DMS153 (cell line): ENCODE measurements around the gene TEX264.
A peak's percentile ranks its signal among the peaks of the same experiment; 100 is the strongest.
"Not testable (repeated sequence)": the region's sequence is repeated elsewhere in the genome, so short reads cannot be mapped to it uniquely, and the experiment has no call there.

ENCODE experiments used
- DNase-seq: peaks from one replicate; lab custom pipeline; 2025; lab: John Stamatoyannopoulos, UW

The TEX264 gene, protein sequence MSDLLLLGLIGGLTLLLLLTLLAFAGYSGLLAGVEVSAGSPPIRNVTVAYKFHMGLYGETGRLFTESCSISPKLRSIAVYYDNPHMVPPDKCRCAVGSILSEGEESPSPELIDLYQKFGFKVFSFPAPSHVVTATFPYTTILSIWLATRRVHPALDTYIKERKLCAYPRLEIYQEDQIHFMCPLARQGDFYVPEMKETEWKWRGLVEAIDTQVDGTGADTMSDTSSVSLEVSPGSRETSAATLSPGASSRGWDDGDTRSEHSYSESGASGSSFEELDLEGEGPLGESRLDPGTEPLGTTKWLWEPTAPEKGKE

GRCh38 chr3:51670823-51671733 is at the start of gene TEX264:
Gene TEX264, plus strand, starts transcription at chr3:51671252. Its CDS starts 3,053 bp downstream, at chr3:51674305.
- DNase-seq = peak; percentile 49

DNA sequence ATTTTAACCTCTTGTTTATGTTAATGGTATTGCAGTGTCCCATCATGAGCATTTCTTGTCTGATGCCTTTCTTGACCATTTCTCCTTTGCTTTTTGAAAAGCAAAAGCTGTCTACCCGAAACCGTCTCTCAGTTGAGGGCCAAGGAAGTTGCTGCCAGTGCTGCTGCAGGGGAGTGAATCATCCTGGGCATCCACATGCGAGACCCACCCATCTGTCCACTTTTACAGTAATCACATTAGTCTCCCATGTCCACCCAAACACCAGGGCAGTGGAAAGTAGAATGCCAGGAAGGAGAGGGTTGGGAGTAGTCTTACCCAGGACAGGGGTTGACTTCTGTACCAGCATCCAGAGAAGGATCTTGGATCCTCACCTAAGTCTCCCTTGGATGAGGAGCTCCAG is 48.6 kb upstream of the TEX264 start:
- DNase-seq = no peak

DNA sequence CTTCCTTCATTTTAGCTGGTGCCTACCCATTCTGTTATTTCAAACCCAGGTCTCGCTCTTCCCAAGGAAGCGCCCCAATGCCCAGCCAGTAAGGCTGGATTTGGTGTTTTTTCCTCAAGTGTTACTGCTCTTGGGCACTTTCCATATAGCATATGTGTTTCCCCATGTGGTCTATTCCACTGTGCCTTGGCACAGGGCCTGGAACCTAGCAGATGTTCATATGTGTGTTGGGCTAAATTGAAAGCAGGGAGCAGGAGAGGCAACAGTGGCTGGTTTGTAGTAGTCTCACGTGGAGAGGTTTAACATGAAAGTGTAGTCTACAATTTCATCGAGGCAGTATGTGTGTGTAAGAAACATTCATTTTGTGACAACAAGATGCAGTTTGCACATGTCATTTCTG is 48.2 kb upstream of the TEX264 start:
- no peak for DNase-seq

DNA sequence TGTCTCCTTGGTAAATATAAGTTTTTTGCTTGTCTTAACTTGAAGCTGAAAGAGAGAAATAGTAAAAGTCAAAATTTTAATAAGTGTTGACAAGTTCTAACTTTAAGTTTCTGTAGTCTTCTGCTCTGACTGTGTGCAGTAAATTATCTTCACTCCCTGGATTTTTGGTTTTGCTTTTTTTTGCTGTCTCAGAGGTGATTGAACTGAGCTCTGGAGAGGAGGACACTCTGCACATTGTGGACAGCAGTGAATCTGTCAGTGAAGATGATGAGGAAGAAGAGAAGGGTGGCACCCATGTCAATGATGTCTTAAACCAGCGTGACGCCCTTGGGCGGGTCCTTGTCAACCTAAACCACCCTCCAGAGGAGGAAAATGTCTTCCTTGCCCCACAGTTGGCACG is 40.5 kb upstream of the TEX264 start:
- DNase-seq = no peak

DNA sequence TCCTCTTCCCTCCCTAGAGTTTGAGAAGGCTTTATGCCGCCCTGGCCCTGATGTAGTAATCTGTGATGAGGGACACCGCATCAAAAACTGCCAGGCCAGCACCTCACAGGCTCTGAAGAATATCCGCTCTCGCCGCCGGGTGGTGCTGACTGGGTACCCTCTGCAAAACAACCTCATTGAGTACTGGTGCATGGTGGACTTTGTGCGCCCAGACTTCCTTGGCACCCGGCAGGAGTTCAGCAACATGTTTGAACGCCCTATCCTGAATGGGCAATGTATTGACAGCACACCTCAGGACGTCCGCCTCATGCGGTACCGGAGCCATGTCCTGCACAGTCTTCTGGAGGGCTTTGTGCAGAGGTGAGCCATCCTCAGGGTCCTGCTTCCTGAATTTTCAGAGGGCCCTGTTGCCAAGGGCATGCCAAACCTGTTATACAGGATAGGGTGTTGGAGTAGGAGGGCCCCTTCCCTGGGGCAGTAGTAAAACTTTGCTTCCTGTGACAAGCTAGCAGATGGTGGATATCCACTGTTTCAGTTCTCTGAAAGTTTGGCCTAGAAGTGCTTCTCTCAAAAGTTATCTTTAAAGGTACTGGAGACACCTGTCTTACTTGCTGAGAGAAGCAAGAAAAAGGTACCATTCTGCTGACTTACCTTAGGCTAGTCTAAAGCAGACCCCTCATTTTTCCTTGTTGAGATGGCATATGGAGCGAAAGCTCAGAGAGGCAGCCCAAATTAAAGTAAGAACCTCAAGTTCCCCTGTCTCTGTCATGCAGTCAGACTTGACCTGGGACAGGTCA is 33.7 kb upstream of the TEX264 start:
- DNase-seq = no peak

GRCh38 chr3:51637941-51638471 is 33.0 kb upstream of the TEX264 start:
- peak; percentile 0 for DNase-seq

DNA sequence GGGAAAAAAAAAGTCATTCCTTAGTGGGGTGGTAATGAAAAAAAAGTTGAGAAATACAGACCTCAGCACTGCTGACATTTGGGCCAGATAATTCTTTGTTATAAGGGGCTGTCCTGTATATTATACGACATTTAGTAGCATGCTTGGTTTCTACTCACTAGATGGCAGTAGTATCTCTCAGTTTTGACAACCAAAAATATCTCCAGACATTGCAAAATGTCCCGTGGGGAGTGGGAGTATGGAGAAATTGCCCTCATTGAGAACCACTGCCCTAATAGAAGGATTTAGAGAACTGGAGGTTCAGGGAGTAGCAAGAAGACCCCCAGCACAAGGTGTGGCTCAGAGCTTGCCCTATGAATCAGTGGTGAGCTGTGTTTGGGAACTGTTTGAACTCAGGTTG is 28.6 kb upstream of the TEX264 start:
- no peak for DNase-seq

- DNase-seq = no peak
Observed at GRCh38 chr3:51646091-51646490, 25.0 kb upstream of the TEX264 start.

DNA sequence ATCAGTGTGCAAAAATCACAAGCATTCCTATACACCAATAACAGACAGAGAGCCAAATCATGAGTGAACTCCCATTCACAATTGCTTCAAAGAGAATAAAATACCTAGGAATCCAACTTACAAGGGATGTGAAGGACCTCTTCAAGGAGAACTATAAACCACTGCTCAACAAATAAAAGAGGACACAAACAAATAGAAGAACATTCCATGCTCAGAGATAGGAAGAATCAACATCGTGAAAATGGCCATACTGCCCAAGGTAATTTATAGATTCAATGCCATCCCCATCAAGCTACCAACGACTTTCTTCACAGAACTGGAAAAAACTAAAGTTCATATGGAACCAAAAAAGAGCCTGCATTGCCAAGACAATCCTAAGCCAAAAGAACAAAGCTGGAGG is 18.9 kb upstream of the TEX264 start:
- not testable (repeated sequence) for DNase-seq

GRCh38 chr3:51653409-51653808 is 17.6 kb upstream of the TEX264 start:
- not testable (repeated sequence) for DNase-seq

DNA sequence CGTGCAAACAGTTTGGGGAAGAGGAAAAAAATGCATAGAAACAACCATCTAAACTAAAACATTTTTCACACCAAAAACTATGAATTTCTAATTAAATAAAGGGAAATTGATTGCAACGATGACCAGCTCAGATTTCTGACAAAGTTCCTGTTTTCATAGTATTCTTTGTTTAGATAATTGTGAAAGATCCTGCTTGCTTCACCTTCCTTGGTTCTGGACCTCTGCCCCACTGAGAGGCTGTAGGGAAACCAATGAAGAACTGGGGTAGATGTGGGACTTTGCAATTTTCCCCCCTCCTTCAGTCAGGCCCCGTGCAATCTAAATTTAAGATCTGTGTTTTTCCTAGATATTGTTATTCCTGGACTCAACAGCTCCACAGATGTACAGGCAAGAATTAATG is 13.8 kb upstream of the TEX264 start:
- DNase-seq = no peak

DNA sequence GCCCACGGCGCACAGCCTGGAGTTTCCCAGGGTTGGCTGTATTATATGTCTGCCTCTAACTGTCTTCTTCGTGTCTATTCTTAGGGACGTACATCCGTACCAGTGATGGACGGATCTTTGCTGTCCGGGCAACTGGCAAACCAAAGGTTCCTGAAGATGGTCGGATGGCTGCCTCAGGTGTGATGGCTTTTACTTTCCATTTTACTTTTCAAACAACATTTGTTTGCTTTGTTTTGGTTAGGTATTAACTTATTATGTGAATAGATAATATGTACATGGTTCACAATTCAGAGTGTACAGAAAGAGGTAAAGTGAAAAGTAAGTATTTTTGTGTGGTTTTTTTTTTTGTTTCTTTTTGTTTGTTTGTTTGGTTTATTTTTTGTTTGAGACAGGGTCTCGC is 11.1 kb upstream of the TEX264 start:
- no peak for DNase-seq

- no peak for DNase-seq
Observed at GRCh38 chr3:51662456-51662855, 8.6 kb upstream of the TEX264 start.

DNA sequence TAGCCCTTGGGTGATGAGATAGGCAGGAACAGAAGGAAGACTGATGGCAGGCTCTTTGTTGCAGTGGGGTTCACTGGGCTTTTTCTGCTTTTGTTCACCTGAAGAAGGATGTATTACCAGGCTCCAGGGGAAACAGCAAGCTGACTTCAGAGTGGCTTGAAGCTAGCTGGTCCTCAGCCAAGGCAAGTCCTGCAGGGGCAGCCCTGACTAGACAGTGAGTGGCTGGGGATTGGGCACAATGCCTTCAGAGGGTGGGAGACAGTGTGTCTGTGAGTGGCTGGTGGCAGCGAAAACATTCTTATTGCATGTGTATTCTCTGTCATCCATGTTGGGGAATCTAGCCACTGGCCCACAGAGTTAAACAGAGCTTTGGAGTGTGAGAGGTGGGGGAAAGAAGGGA is 2.3 kb upstream of the TEX264 start:
- no peak for DNase-seq

- DNase-seq = peak; percentile 63
Observed at GRCh38 chr3:51669241-51670052, 1.6 kb upstream of the TEX264 start.

GRCh38 chr3:51670053-51670822 is 814 bp upstream of the TEX264 start:
- DNase-seq = no peak

GRCh38 chr3:51671734-51672475 is 853 bp downstream of the TEX264 start:
- no peak for DNase-seq

DNA sequence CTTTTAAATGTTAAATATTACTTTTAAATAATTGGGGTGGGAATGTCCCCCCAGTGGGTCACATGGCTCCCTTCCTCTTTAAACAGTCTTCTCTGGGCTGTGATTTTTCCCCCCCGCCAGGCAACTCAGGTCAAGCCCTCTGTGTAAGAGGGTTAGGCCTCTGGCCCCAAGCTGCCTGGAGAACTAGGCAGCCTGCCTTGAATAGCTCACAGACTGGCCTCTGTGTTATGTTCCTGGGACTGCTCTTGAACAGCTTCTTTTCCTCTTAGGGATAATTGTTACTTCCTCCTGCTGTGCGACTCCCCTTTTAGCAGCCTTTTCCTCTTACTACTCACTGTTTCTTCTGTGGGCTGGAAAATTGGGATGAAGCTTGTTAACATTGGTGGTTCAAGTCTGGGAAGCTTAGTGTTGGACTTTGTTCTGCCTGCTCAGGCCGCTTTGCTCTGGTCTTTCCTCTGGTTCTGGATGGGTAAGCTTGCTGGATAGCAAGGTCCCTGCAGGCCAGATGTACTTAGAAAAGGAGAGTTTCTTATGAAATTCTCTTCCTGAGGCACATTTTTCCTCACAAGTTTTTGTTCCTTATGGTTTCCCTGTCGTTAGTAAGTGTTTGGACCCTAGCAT is 2.2 kb downstream of the TEX264 start:
- DNase-seq = no peak
